Measurements from ENCODE around the gene TSPAN3.
A peak's percentile ranks its signal among the peaks of the same experiment; 100 is the strongest.

The TSPAN3 gene

DNA sequence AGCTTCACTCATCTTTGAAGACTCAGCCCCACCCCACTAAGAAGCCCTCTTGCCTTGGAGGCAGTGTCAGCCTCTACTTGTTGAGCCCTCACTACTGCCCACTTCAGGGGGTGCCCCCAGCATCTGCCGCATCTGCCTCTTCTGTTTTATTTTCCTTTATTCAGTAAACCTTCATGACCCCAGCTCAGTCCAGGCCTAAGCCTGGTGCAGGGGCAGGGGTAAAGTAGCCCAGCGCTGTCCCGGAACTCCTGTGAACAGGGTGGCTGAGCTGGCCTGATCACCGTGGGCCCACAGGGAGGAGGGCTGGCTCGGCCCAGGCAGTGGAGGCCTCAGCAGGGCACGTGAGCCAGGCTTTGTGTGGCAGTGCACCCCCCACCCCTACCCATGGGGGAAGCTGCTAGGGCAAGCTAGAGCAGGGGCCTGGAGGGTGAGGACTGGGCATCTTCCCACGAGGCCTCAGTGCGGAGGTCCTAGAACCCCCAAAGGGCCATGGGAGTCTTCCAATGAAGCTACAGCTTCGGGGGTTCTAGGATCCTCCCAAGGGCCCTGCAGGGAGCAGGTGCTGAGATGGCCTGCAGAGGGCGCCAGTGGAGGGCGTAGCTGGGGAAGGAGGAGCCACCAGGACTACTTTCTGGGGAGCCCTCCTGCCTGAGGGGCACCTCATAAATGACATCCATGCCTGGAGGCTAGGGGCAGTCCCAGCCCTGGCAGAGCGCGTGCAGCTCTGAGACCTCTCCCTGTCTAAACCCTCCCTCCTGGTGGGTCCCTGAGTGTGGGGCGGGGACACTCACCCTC lies 36.0 kb downstream of the TSPAN3 start:
- DNase-seq = peak in 11 of 56 donors; percentile 24 to 58 (median 43)

DNA sequence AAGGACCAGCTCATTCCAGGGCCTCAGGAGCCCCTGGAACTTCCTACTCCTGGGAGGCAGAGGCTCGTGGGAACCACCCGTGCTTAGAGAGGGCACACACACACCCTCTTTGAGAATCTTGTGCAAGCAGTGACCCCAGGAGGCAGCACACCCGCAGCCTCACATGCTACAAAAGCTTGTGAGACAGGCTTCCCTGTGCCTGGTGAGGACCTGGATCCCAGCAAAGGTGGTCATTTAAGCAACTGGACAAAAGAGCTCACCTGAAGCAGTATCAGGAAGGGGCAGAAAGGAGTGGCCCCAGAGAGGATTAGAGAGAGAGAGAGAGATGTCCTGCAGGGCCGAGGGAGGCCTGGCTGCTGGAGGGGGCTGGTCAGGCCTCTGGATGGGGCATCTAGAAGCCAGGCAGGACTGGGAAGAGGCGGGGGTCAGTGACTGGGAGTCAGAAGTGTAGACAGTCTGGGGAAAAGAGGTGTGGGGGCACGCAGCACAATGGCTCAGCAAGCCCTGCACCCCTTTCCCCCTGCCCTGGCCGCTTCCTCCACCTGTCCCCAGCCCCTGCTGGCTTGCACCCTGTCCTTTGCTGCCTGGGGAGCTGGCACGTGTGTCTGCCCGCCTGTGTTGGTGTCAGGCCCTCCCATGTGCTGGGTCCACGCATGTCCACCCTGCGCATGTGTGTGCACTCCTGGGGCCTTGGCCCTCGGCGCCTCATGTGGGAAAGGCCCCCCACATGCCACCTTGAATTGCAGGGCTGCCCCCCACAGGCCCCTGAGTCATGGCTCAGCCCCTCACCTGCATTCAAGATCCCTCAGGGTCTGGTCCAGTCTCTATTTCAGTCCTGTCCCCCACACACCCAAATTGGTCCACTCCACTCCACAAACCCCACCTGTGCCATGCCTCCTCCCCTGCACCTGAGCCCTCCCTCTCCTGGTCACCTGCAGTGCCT lies 36.9 kb downstream of the TSPAN3 start:
- DNase-seq = no peak

DNA sequence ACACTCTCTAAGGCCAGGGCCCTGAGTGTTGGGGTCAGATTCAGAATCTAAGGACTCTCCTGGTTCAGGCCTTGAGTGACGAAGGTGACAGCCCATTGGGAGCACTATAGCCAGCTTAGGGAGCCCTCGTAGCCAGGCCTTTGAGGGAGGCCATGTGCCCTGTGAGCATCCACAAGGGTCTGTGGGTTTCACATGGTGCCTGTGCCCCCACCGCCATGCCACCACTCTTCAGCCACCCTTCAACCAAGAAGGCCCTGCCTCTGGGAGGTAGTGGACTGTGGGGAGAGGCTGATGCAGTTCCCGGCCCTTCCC lies 37.5 kb downstream of the TSPAN3 start:
- no peak for DNase-seq

DNA sequence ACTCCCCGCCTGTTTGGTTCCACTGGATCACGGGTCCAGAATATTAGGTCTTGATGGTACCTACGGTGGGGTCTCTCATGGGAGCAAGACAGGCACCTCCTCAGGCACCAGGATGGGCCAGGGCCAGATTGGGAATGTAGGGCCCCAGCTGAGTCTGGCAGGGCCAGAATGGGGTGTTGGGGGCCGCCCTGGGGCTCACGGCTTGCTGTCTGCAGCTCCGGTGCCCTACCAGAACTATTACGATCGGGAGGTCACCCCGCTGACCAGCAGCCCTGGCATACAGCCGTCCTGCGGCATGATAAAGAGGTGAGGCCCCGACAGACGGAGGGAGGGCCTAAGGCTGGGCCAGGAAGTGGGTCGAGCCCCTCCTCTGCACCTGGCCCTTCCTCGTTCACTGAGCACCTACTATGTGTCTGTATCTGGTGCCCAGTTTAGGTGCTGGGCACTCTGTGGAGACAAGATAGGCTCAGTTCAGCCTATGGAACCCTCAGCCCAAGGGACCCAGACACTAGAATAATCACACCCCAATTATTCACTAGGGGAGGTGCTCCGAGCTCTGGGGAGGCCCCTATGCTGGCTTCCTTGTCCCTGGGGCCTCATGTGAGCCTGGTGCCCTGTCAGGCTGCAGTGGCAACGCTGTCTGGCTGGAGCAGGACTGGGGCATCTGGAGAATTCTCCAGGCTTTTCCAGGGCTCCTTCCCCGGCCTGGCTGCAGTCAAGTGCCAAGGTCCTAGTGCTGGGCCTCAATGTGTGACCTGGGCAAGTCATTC lies 38.1 kb downstream of the TSPAN3 start:
- no peak for DNase-seq

DNA sequence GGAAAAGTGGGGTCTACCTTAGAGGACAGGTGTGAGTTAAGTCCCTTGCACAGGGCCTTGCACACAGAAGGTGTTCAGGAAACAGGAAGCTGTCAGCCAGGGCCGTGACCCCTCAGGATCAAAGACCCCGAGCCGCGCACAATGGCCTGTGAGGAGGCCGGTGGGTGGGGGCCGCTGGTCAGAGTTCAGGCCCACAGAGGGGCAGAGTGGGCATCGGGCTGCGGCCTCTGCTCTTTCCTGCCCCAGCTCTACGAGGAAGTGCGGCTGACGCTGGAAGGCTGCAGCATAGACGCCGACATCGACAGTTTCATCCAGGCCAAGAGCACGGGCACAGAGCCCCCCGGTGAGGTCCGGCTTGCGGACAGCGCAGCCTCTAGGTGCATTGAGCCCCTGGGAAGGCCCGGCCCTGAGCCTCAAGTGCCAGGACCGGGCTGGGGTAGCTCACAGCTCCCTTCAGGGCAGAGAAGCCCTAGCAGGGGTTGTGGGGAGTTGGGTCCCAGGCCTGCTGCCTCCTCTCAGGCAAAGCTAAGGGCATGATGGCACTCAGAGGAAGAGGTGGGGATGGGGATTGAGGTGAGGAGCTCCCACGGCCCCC lies 38.8 kb downstream of the TSPAN3 start:
- no peak for DNase-seq

DNA sequence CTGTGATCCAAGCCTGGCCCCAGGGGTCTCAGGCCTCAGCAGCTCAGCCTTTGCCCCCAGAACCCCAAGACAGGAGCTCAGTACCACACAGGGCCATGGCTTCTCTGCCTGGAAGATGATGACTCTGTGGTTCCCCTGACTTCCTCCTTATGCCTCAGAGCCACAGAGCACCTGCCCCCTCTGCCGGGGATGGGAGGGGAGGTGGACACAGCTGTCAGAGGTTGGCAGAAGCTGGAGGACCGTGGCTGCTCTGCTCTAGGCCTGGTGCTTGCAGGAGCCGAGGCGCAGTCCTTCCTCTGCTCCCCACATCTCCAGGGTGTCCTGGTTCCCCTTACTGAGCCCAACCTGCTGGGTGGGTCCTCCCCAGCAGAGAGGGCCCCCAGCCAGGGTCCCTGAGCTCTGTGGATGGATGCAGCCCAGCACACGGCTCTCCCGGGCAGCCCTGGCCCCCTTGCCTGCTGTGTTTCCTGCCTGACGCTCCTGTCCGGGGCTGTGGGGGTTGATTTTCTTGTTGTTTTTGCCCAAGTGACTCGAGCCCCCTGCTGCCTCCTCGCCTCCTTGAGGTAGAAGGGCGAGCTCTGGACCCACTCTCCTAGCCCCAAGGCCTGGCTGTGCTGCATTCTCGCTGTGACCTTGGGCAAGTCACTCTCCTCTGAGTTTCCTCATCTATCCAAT lies 39.4 kb downstream of the TSPAN3 start:
- DNase-seq = peak in 1 of 56 donors; percentile 27

DNA sequence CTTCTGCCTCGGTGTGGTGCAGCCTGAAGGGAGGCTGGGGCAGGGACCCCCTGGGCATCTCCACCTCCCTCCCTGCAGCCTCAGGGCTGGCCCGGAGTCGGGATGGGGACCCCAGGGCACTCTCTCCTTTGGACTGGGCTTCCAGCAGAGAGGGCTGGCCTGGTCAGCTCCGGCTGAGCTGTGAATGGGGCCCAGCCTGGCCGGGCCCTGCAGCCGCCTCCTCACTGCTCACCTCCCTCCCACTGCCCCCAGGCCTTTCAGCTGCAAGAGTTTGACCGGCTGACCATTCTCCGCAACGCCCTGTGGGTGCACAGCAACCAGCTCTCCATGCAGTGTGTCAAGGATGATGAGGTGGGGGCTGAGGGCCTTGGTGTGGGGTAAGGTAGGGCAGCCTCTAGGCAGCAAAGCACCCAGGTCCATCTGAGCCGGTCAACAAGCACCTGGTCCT lies 40.0 kb downstream of the TSPAN3 start:
- no peak for DNase-seq

DNA sequence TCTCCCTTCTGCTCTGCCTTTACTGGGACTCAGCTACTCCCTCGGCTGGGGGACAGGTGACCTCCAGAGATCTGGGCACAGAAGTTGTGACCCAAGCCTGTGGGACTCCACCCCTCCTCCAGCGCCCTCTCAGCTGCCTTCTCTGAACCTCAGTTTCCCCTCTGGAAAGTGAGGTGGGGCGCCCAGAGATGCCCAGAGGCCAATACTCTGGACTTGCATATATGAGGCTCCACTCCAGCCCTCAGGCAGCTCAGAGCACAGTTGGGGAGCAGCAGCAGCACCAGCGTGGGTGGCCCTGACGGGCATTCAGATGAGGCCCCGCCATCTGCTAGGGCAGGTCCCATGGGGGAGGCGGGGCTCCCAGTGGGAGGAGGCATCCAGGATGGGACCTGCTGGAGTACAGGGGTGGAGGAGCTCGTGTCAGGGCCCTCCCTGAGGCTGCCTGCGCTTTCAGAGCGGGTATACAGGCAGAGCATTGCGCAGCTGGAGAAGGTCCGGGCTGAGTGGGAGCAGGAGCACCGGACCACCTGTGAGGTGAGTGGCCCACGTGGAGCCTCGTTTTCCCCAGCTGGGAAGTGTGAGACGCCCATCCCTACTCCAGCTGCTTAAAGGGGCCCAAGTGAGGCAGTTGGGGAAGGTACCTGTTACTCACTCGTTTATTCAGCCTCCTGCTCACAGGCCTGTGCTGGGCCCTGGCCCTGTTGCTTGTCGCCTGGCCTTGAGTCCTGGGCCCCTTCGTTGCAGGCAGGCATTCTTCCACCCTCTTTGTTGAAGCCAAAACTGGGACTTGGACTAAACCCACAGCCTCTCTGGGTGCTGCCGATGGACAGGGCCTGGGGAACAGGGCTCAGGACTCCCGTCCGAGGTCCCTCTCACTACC lies 40.6 kb downstream of the TSPAN3 start:
- DNase-seq = no peak

DNA sequence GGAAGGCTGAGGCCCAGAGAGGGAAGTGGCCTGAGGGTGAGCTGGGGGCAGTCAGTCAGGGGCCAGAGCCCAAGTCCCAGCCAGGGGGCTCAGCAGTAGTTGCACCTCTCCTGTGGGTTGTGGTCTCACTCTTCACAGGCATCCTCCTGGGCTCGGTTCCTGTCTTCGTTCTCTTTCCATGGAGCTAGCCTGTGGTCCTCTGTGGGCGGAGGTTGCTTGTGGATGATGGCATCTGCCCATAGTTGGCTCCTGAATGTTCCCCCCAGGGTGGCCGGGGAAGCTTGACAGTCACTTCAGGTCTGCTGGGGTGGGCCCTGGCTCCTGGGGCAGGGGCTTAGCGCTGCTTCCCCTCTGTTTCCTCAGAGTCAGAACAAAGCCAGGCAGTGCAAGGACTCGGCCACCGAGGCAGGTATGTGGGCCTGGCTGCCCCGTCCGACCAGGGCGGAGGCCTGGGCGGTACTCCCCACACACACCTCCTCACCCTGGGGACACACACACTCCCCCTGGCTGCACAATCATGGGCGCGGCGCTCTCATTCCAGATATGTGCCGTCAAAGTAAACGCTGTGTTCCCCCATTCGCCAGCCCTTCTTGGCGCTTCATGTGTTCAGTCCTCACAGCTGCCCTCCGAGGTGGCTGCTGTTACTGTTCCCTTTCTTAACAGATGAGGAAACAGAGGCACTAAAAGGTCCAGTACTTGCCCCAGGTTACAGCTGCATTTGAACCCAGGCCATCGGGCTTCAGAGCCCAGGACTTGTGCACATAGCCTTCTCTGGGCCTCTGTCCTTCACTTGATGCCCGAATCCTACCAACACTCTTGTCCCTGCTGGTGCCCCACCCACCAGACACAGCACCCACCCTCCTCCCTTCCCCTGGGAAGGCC lies 41.5 kb downstream of the TSPAN3 start:
- no peak for DNase-seq

DNA sequence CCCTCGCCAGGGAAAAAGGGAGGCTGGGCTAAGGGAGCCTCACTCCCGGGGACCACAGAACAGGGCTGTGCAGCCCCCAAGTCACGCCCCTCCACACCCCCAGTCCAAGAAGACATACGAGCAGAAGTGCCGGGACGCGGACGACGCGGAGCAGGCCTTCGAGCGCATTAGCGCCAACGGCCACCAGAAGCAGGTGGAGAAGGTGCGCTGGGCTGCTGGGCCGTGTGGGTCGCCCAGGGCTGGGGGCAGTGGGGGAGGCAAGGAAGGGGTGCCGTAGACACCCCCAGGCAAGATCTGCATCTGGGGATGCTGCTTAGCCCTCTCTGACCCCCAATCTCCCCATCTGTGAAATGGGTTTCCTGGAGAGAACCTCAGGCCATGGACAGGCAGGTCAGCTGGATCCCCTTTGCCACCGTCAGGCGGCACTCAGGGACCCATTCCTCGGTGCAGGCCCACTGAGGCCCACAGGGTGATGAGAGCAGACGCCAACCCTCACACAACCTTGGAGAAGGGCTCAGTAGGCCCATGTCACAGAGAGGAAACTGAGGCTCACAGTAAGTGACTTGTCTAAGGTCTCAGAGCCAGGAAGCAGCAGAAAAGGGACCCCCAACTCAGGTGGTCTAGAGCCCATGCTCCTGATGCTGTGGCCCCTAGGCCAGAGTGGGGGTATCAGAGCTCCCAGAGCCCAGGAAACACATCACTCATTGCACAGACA lies 42.3 kb downstream of the TSPAN3 start:
- DNase-seq = no peak

DNA sequence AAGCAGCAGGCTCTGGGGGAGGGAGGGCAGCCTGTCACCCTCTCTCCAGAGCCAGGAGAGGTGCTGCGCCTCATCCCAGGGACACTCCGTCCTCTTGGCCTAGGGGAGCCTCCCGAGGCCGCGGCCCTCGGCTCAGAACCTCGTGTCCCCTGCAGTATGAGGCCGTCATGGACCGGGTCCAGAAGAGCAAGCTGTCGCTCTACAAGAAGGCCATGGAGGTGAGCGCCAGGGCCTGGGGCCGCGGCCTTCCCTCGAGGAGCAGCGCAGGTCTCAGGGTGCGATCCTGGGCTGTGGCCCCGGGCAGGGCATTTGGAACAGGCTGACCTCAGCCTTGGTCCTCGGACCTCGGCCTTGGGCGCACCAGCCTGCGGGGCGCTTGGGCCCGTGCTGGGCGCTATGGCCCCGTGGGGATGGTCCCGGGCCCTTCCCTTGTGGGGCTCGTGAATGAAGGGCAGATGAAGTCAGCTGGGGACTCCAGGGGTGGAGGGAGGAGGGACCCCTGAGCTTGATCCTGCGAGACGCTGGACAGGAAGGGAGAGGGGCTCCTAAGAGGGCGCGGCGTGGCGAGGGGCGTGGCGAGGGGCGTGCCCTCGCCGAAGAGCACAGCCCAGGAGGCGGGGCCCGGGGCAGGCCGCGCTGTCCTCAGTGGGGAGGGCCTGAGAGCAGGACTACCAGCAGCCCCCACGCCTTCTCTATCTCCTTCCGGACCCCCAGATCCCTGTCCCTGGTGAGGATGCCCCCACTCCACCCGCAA lies 43.0 kb downstream of the TSPAN3 start:
- DNase-seq = no peak

DNA sequence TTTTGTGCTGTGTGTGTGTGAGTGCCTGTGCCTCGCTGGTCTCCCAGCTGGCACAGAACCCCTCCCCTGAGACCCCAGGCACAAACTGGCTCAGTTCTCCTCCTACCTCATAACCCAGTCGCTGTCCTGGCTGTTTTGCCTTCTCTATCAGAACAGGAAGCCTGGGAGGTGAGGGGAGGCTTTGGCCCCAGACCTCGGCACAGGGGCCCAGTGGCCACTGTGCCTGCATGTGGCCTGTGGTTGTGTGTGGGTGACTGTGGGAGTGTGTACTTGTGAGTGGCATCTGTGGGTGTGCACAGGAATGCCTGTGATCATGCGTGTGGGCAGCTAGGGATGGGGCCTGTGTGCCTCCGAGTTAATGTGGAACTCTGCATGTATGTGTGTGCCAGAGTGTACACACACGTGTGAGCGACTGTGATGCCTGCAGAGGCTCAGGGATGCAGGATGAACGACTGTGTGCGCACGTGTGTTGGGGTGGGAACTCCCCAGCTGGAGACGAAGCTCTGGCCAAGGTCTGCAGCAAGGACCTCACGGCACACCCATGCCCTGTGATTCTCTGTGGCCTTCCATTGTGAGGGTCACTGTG lies 43.7 kb downstream of the TSPAN3 start:
- DNase-seq = no peak

DNA sequence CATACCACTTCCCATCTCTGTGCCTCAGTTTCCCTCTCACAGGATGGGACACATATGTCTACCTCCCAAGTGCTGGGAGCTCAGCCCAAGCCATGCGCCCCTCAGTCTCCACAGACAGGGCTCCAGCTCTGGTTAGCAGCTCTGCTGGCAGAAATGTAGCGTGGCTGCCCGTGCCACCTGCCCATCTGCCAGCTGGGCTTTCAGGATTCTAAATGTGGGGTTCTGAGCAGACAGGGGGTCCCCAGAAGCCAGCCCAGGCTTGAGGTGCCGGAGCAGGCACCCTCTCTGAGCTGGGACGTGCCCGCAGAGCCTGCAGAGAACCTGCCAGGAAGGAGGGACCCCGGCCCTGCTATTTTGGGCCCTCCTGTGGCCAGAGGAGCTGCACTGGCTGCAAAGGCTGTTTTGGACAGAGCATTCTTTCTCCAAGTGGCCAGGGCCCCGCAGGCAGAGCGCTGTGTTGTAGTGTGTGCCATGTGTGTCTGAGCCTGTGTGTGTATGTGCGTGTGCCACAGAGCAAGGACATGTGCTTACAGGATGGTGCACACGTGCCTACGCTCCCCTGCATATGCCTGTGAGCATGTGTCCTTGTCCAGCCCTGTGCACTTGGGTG lies 44.3 kb downstream of the TSPAN3 start:
- DNase-seq = no peak

DNA sequence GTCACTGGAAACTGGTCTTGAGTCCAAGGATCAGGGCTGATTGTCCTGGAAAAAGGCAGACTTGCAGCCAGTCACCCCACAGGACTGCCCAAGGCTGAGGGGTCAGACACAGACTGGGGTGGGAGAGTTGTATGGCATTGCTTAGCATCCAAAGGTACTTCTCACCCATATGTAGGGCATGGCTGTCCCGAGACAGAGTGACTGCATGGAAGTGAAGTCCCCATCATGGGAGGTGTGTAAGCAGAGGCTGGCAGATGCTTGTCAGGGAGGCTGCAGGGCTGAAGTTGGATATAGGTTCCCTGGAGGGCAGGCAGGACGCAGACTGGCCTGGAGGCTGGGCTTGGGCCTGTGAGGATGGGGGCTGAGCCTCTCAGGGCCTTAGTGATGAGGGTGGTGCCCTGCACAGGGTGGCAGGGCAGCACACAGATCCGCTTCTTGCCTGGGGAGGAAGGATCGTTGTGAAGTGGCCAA lies 44.9 kb downstream of the TSPAN3 start:
- DNase-seq = no peak

DNA sequence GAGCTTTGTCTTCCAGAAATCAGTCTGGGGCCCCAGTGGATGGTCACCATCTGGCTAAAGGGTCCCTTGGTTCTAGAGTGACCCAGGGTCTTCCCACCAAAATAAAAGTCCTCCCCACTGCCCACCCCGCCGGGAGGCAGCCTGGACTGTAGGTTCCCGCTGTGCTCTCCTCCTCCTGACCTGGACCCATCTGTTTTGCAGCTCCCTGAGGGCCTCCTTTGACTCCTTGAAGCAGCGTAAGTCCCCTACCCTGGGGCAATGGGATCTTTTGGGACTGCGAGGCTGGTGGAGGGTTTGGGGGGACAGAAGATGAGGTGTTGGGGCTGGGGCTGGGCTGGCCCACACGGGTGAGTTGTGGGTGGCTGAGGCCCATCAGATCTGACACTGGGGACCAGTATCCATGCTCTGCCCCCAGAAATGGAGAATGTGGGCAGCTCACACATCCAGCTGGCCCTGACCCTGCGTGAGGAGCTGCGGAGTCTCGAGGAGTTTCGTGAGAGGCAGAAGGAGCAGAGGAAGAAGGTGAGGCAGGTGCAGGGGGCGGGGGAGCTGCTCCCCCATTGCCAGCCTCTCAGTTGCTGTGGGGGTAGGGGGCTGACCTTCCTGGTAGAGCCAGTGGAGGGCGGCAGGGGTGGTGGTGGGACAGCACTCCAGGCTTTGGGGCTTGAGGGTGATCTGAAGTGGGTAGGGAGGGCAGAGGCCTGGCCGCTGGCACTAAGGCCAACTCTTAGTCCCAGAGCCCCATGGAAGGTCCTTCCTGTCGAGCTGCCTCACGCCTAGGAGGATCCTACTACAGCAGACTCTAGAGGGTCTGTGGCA lies 45.6 kb downstream of the TSPAN3 start:
- DNase-seq = no peak
